Measurements from ENCODE around the gene FIBP.
A peak's percentile ranks its signal among the peaks of the same experiment; 100 is the strongest.

The FIBP gene

GRCh38 chr11:65920372-65920802 lies 32.1 kb upstream of the FIBP start:
- Histone ChIP-seq H3K27ac (no peak overlapping the region), H3K4me3 (ENCODE audit: low read depth, low read length) (peak overlapping the region; percentile 81), H3K27me3 (replicated peaks) (no peaks in the 10 kb centered on the region), H3K36me3 (replicated peaks) (peaks cover 22% of the 10 kb centered on the region)
- no peak for TF ChIP-seq CTCF (IDR thresholded peaks at IDR 0.05; ENCODE audit: low read depth, low read length, missing control alignments)
- in situ Hi-C loops (cut with HindIII; ENCODE audit: low pct_ligation_motif_present, low sequenced_read_pairs) = no loop called here
- no peak for DNase-seq

GRCh38 chr11:65919573-65920371 lies 31.5 kb upstream of the FIBP start:
- Histone ChIP-seq H3K27ac (peak overlapping the region; percentile 64), H3K27me3 (replicated peaks) (no peaks in the 10 kb centered on the region), H3K4me3 (ENCODE audit: low read depth, low read length) (peak overlapping the region; percentile 81), H3K36me3 (replicated peaks) (peaks cover 22% of the 10 kb centered on the region)
- TF ChIP-seq CTCF (IDR thresholded peaks at IDR 0.05; ENCODE audit: low read depth, low read length, missing control alignments) = no peak
- in situ Hi-C loops (cut with HindIII; ENCODE audit: low pct_ligation_motif_present, low sequenced_read_pairs) = no loop called here
- no peak for DNase-seq

- in situ Hi-C loops (cut with HindIII; ENCODE audit: low pct_ligation_motif_present, low sequenced_read_pairs) = no loop called here
- TF ChIP-seq CTCF (IDR thresholded peaks at IDR 0.05; ENCODE audit: low read depth, low read length, missing control alignments) = no peak
- peak; percentile 97 for DNase-seq
- Histone ChIP-seq H3K27me3 (replicated peaks) (no peaks in the 10 kb centered on the region), H3K4me3 (ENCODE audit: low read depth, low read length) (peak within 1 kb of the TSS; percentile 88), H3K36me3 (replicated peaks) (peaks cover 22% of the 10 kb centered on the region), H3K27ac (peak within 1 kb of the TSS; percentile 93)
These were observed 30.9 kb upstream of the FIBP start, which contains the start of gene DRAP1 for GRCh38 chr11:65919141-65919572. DRAP1 (plus strand) TSS chr11:65919426; CDS start chr11:65919502, 76 bp downstream.

- in situ Hi-C loops (cut with HindIII; ENCODE audit: low pct_ligation_motif_present, low sequenced_read_pairs) = no loop called here
- H3K36me3 ChIP-seq (replicated peaks) = peaks cover 21% of the 10 kb centered on the region
- no peak for DNase-seq
These were observed 30.2 kb upstream of the FIBP start, which contains the start of gene C11orf68 for GRCh38 chr11:65918211-65919140. C11orf68 (minus strand) TSS chr11:65919062; CDS start chr11:65919031, 31 bp downstream.

More at GRCh38 chr11:65918211-65919140, 30.2 kb upstream of the FIBP start, which contains the start of gene C11orf68:
- TF ChIP-seq CTCF (IDR thresholded peaks at IDR 0.05; ENCODE audit: low read depth, low read length, missing control alignments) = no peak
- Histone ChIP-seq H3K27me3 (replicated peaks) (no peaks in the 10 kb centered on the region), H3K4me3 (ENCODE audit: low read depth, low read length) (peak within 1 kb of the TSS; percentile 88), H3K27ac (peak within 1 kb of the TSS; percentile 93)
